Neuronal stem cell (in vitro differentiated cells): ENCODE measurements around the gene EFCC1.
A peak's percentile ranks its signal among the peaks of the same experiment; 100 is the strongest.

Experiments used
- DNase-seq: peaks from one replicate; pipeline ENCODE4 v3.0.0-alpha.2; 2013; ENCODE audit warnings: low spot score
- H2AFZ ChIP-seq: one replicate; pipeline ENCODE4 v1.6.1; 2013; ENCODE audit warnings: mild to moderate bottlenecking, low read length, inconsistent platforms
- H2AK5ac ChIP-seq: 2 replicates; pipeline ENCODE4 v1.6.1; 2013; ENCODE audit warnings: low read depth, mild to moderate bottlenecking, inconsistent platforms, low read length, moderate library complexity, mixed read lengths
- H2BK120ac ChIP-seq: 2 replicates; pipeline ENCODE4 v1.6.1; 2013; ENCODE audit warnings: low read depth, mild to moderate bottlenecking, inconsistent platforms, low read length, moderate library complexity, mixed read lengths
- H2BK12ac ChIP-seq: one replicate; pipeline ENCODE4 v1.6.1; 2013; ENCODE audit warnings: low read length, inconsistent platforms
- H2BK15ac ChIP-seq: 2 replicates; pipeline ENCODE4 v1.6.1; 2013; ENCODE audit warnings: mild to moderate bottlenecking, low read length, inconsistent platforms, mixed read lengths
- H2BK5ac ChIP-seq: one replicate; pipeline ENCODE4 v1.6.1; 2013; ENCODE audit warnings: inconsistent platforms, mild to moderate bottlenecking, low read length, moderate library complexity
- H3K14ac ChIP-seq: one replicate; pipeline ENCODE4 v1.6.1; 2013; ENCODE audit warnings: low read length, inconsistent platforms
- H3K18ac ChIP-seq: 2 replicates; pipeline ENCODE4 v1.6.1; 2013; ENCODE audit warnings: low read length, inconsistent platforms
- H3K23ac ChIP-seq: 2 replicates; pipeline ENCODE4 v1.6.1; 2013; ENCODE audit warnings: low read depth, mild to moderate bottlenecking, mixed read lengths, low read length, inconsistent platforms; ENCODE audit not compliant: poor library complexity
- H3K27ac ChIP-seq: replicated peaks from 3 replicates; pipeline ENCODE4 v1.5.1; 2013; ENCODE audit warnings: low read length, inconsistent platforms
- H3K27me3 ChIP-seq, 3 experiments: 2 replicates each; pipeline ENCODE4 v1.6.1; 2013; ENCODE audit warnings: low read length in 3 of 3, mild to moderate bottlenecking in 2 of 3, inconsistent platforms in 1 of 3, low read depth in 1 of 3, mixed read lengths in 1 of 3, moderate library complexity in 1 of 3; ENCODE audit not compliant: control insufficient read depth in 3 of 3, insufficient read depth in 3 of 3
- H3K36me3 ChIP-seq, 2 donors: replicated peaks in 1 of 2; 2 replicates each; pipeline ENCODE4 v1.6.1; 2013; ENCODE audit warnings: low read length in 2 of 2; ENCODE audit not compliant: control insufficient read depth in 2 of 2, insufficient read depth in 2 of 2
- H3K4ac ChIP-seq: 2 replicates; pipeline ENCODE4 v1.6.1; 2013; ENCODE audit warnings: inconsistent platforms, mild to moderate bottlenecking, low read length, moderate library complexity
- H3K4me1 ChIP-seq, 2 donors: 1 replicate in 1 of 2; 2 replicates in 1 of 2; pipeline ENCODE4 v1.6.1; 2013; ENCODE audit warnings: low read length in 2 of 2, low read depth in 1 of 2; ENCODE audit not compliant: control insufficient read depth in 2 of 2, insufficient read depth in 1 of 2
- H3K4me2 ChIP-seq: one replicate; pipeline ENCODE4 v1.6.1; 2013; ENCODE audit warnings: mild to moderate bottlenecking, low read length, inconsistent platforms; ENCODE audit not compliant: insufficient read depth, poor library complexity, severe bottlenecking
- H3K4me3 ChIP-seq, 2 donors: 2 replicates each; pipeline ENCODE4 v1.5.1; 2013; ENCODE audit warnings: low read length in 2 of 2, mild to moderate bottlenecking in 2 of 2, inconsistent platforms in 1 of 2, moderate library complexity in 1 of 2
- H3K79me1 ChIP-seq: one replicate; pipeline ENCODE4 v1.6.1; 2013; ENCODE audit warnings: low read depth, mild to moderate bottlenecking, inconsistent platforms, low read length, moderate library complexity
- H3K9ac ChIP-seq: one replicate; pipeline ENCODE4 v1.6.1; 2013; ENCODE audit warnings: mild to moderate bottlenecking, low read depth, low read length, inconsistent platforms; ENCODE audit not compliant: poor library complexity
- H3K9me3 ChIP-seq, 2 donors: replicated peaks in 1 of 2; 2 replicates each; pipeline versions ENCODE3 to v1.6.1; 2013; ENCODE audit warnings: low read length in 2 of 2, mild to moderate bottlenecking in 2 of 2, inconsistent platforms in 1 of 2, low read depth in 1 of 2, mixed read lengths in 1 of 2, moderate library complexity in 1 of 2; ENCODE audit not compliant: control insufficient read depth in 2 of 2, insufficient read depth in 1 of 2
- H4K8ac ChIP-seq: one replicate; pipeline ENCODE4 v1.6.1; 2013; ENCODE audit warnings: low read depth, mild to moderate bottlenecking, inconsistent platforms, low read length, moderate library complexity
- H4K91ac ChIP-seq: one replicate; pipeline ENCODE4 v1.6.1; 2013; ENCODE audit warnings: low read length, low read depth, mild to moderate bottlenecking, inconsistent platforms; ENCODE audit not compliant: poor library complexity
- WGBS, 2 donors: extraction: QIAGEN DNeasy Blood & Tissue Kit; methylation state at CpG; one replicate each; pipeline ENCODE4 v1.1.7; 2013; ENCODE audit warnings: missing lambda C conversion rate in 2 of 2, mixed read lengths in 1 of 2; ENCODE audit not compliant: insufficient read length in 2 of 2, insufficient replicate concordance in 1 of 2; ENCODE audit errors: extremely low coverage in 2 of 2; 5-methylcytosine and 5-hydroxymethylcytosine counted together

Gene EFCC1

DNA sequence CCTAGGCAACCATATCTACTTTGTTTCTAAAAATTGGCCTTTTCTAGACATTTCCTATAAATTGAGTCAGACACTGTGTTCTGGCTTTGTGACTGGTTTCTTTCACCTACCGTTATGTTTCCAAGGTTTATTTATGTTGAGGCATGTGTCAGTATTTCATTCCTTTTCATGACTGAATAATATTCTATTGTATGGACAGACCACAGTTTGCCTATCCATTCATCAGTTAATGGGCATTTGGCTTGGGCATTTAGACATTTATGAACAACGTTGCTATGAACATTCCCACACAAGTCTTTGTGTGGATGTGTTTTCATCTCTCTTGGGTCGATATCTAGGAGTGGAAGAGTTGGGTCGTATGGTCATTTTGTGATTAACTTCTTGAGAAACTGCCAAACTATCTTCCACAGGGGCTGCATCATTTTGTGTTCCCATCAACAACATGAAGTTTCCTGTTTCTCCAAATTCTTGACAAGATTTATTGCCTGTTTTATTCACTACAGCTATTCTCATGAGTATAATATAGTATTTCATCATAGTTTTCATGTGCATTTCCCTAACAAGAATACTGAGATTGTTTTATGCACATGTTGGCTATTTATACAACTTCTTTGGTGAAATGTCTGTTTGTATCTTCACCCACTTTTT, 3.5 kb upstream of the EFCC1 start:
- Histone ChIP-seq H3K4me1 (peaks cover 31 to 73% of the 10 kb centered on the region in 2 donors), H3K27me3 (peaks cover 0 to 16% (median 6%) of the 10 kb centered on the region in 3 experiments), H2BK5ac (no peak overlapping the region), H3K4me2 (no peak overlapping the region), H3K18ac (no peak overlapping the region), H3K14ac (no peak overlapping the region), H3K4me3 (no peak overlapping the region), H4K91ac (no peak overlapping the region), H2AK5ac (no peak overlapping the region), H3K9me3 (no peaks in the 10 kb centered on the region), H2AFZ (no peak overlapping the region), H3K36me3 (peaks cover 0 to 4% of the 10 kb centered on the region in 2 donors), H2BK120ac (no peak overlapping the region), H3K9ac (no peak overlapping the region), H3K4ac (no peak overlapping the region), H4K8ac (no peak overlapping the region), H3K23ac (no peak overlapping the region), H3K79me1 (peaks cover 3% of the 10 kb centered on the region), H2BK12ac (no peak overlapping the region), H2BK15ac (no peak overlapping the region), H3K27ac (no peak overlapping the region)
- no peak for DNase-seq
- no CpG with 5 or more reads among the region's 4 CpGs for WGBS, 2 donors

DNA sequence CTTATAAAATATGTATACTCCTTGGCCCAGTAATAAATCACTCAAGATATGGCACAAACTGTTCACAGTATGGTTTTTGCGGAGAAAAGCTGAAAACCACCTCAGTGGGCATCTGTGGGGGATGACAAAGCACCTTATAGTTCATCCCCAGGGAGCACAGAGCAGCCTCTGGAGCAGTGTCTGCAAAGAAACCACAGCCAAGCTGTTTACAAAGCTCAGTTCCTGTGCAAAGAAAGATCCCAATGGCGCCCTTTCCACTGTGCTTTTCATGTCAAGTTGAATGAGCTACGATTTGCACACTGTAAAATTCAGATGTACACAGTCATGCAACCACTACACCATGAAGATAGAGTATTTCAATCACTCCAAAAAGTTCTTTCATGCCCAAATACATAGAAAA, 2.5 kb upstream of the EFCC1 start:
- Histone ChIP-seq H3K27ac (peak overlapping the region; percentile 88), H3K79me1 (peaks cover under 1% of the 10 kb centered on the region), H4K8ac (no peak overlapping the region), H3K23ac (no peak overlapping the region), H3K4me3 (peak overlapping the region in 1 of 2 donors; percentile 27), H2AK5ac (no peak overlapping the region), H2BK120ac (no peak overlapping the region), H3K4me2 (peak overlapping the region; percentile 35), H3K9ac (no peak overlapping the region), H3K4me1 (peaks cover 25 to 72% of the 10 kb centered on the region in 2 donors), H3K4ac (no peak overlapping the region), H2AFZ (peak overlapping the region; percentile 6), H3K14ac (no peak overlapping the region), H3K27me3 (peaks cover 0 to 21% (median 15%) of the 10 kb centered on the region in 3 experiments), H3K36me3 (peaks cover 0 to 5% of the 10 kb centered on the region in 2 donors), H2BK5ac (no peak overlapping the region), H2BK12ac (no peak overlapping the region), H3K18ac (no peak overlapping the region), H2BK15ac (no peak overlapping the region), H4K91ac (no peak overlapping the region), H3K9me3 (peaks cover 0 to 3% of the 10 kb centered on the region in 2 donors)
- DNase-seq, result no peak
- WGBS, 2 donors, result no CpG with 5 or more reads among the region's 3 CpGs

DNA sequence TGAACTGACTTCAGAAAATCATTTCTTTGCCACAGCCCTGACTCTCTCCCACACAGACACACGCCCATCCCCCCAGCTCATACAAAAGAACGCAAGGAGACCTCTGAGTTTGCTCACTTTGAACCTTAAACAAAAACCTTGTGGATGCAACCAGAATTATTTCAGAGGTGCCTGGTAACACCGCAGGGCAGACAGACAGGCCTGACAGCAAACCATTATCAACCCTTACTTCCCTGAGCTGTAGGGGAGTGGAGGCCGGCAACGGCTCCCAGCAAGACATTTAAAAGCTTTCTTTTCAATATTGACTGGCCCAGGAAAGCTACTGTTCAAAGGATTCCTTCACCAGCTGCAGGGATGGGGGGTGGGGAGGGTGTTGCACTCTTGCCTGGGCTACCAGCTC, 2.0 kb upstream of the EFCC1 start:
- H3K27ac ChIP-seq, result peak overlapping the region; percentile 88

DNA sequence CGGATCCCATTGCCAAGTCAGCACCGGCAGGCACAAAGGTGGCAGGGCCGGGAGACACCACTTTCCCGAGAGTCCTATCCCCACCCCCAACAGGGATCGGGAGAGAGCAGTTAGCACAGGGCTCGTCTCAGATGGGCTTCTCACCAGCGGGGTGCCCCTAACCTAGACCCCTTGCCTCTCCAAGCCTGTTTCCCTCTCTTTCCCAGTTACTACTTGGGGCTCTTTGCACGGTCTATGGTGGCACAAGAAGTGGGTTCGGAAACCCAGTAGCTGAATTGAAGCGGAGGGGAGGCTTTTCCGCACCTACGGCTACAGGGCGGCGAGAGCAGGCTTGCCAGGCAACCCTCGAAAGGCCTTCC, 383 bp upstream of the EFCC1 start:
- peak overlapping the region; percentile 95 for H3K4me2 ChIP-seq
- peaks cover 0 to 3% of the 10 kb centered on the region in 2 donors for H3K9me3 ChIP-seq
- H3K4me3 ChIP-seq, result peak overlapping the region; percentile 86 to 87
- H3K79me1 ChIP-seq, result peaks cover 2% of the 10 kb centered on the region
- WGBS, 2 donors, result no CpG with 5 or more reads among the region's 15 CpGs
- H2BK12ac ChIP-seq, result peak overlapping the region; percentile 18
- peak overlapping the region; percentile 28 for H3K23ac ChIP-seq
- H2AFZ ChIP-seq, result peak overlapping the region; percentile 86
- no peak overlapping the region for H2BK5ac ChIP-seq
- peaks cover 0 to 19% of the 10 kb centered on the region in 2 donors for H3K36me3 ChIP-seq
- no peak for DNase-seq
- peak overlapping the region; percentile 75 for H3K9ac ChIP-seq
- H3K14ac ChIP-seq, result no peak overlapping the region
- peaks cover 14 to 61% of the 10 kb centered on the region in 2 donors for H3K4me1 ChIP-seq
- H3K27ac ChIP-seq, result no peak overlapping the region
- no peak overlapping the region for H4K91ac ChIP-seq
- H3K4ac ChIP-seq, result no peak overlapping the region
- peak overlapping the region; percentile 33 for H2BK15ac ChIP-seq
- peak overlapping the region; percentile 66 for H2AK5ac ChIP-seq
- peak overlapping the region; percentile 97 for H3K18ac ChIP-seq
- peaks cover 0 to 35% (median 17%) of the 10 kb centered on the region in 3 experiments for H3K27me3 ChIP-seq
- H4K8ac ChIP-seq, result peak overlapping the region; percentile 0
- peak overlapping the region; percentile 49 for H2BK120ac ChIP-seq

More for the DNA sequence above, 2.0 kb upstream of the EFCC1 start:
- H3K4me1 ChIP-seq, result peaks cover 25 to 71% of the 10 kb centered on the region in 2 donors
- H2BK15ac ChIP-seq, result no peak overlapping the region
- no peak overlapping the region for H2BK120ac ChIP-seq
- WGBS, 2 donors, result no CpG with 5 or more reads among the region's 5 CpGs
- H3K14ac ChIP-seq, result no peak overlapping the region
- H2BK5ac ChIP-seq, result no peak overlapping the region
- H3K4me3 ChIP-seq, result peak overlapping the region in 1 of 2 donors; percentile 27
- H3K9ac ChIP-seq, result no peak overlapping the region
- no peak overlapping the region for H3K4ac ChIP-seq
- no peak overlapping the region for H2AFZ ChIP-seq
- peaks cover 0 to 5% of the 10 kb centered on the region in 2 donors for H3K36me3 ChIP-seq
- peaks cover 0 to 26% (median 17%) of the 10 kb centered on the region in 3 experiments for H3K27me3 ChIP-seq
- no peak overlapping the region for H4K8ac ChIP-seq
- no peak overlapping the region for H2BK12ac ChIP-seq
- H3K23ac ChIP-seq, result no peak overlapping the region
- no peak for DNase-seq
- H3K9me3 ChIP-seq, result peaks cover 0 to 3% of the 10 kb centered on the region in 2 donors
- H2AK5ac ChIP-seq, result no peak overlapping the region
- peak overlapping the region; percentile 35 for H3K4me2 ChIP-seq
- peaks cover 2% of the 10 kb centered on the region for H3K79me1 ChIP-seq
- no peak overlapping the region for H4K91ac ChIP-seq
- H3K18ac ChIP-seq, result no peak overlapping the region
